WERI-Rb-1 (cell line): ENCODE data around the gene CFAP99.
A peak's percentile ranks its signal among the peaks of the same experiment; 100 is the strongest.

Source experiments
- DNase-seq: peaks from one replicate; pipeline ENCODE4 v3.0.0-alpha.2; 2020
- H3K27ac ChIP-seq: fragments of 250-450 bp; sonication (Bioruptor Pico); 2 replicates; pipeline ENCODE4 v1.5.1; 2020; ENCODE audit warnings: mild to moderate bottlenecking, moderate library complexity
- H3K27me3 ChIP-seq: fragments of 250-450 bp; sonication (Bioruptor Pico); 2 replicates; pipeline ENCODE4 v1.5.1; 2021; ENCODE audit warnings: mild to moderate bottlenecking, low read depth, moderate library complexity; ENCODE audit not compliant: insufficient read depth, severe bottlenecking
- H3K36me3 ChIP-seq: fragments of 250-450 bp; sonication (Bioruptor Pico); 2 replicates; pipeline ENCODE4 v1.5.1; 2020; ENCODE audit warnings: mild to moderate bottlenecking, moderate library complexity
- H3K4me3 ChIP-seq: 2 replicates; pipeline ENCODE4 v1.5.1; 2011; ENCODE audit warnings: low read depth, mild to moderate bottlenecking, control low read depth, low read length
- H3K9me3 ChIP-seq: fragments of 250-450 bp; sonication (Bioruptor Pico); 2 replicates; pipeline ENCODE4 v1.5.1; 2021; ENCODE audit warnings: mild to moderate bottlenecking, moderate library complexity; ENCODE audit not compliant: severe bottlenecking
- CTCF ChIP-seq: IDR thresholded peaks from 2 replicates; pipeline ENCODE4 v1.5.1; 2011; ENCODE audit warnings: low read depth, mild to moderate bottlenecking, control low read depth, inconsistent platforms, low read length

Gene CFAP99

GRCh38 chr4:2409381-2409783 lies 9.4 kb upstream of the CFAP99 start:
- Histone ChIP-seq H3K27me3 (no peaks in the 10 kb centered on the region), H3K27ac (no peak overlapping the region), H3K36me3 (no peaks in the 10 kb centered on the region), H3K4me3 (no peak overlapping the region), H3K9me3 (no peaks in the 10 kb centered on the region)
- no peak for TF ChIP-seq CTCF
- DNase-seq: no peak

- no peak for DNase-seq
- Histone ChIP-seq H3K4me3 (no peak overlapping the region), H3K9me3 (no peaks in the 10 kb centered on the region), H3K27me3 (peaks cover 11% of the 10 kb centered on the region), H3K36me3 (no peaks in the 10 kb centered on the region), H3K27ac (no peak overlapping the region)
- no peak for TF ChIP-seq CTCF
These were observed 6.8 kb upstream of the CFAP99 start for GRCh38 chr4:2411786-2412510.

GRCh38 chr4:2412534-2412884 lies 6.2 kb upstream of the CFAP99 start:
- no peak for TF ChIP-seq CTCF
- Histone ChIP-seq H3K9me3 (no peaks in the 10 kb centered on the region), H3K4me3 (no peak overlapping the region), H3K36me3 (no peaks in the 10 kb centered on the region), H3K27ac (no peak overlapping the region), H3K27me3 (peaks cover 14% of the 10 kb centered on the region)
- no peak for DNase-seq

GRCh38 chr4:2412885-2413716 lies 5.7 kb upstream of the CFAP99 start:
- Histone ChIP-seq H3K27me3 (peaks cover 19% of the 10 kb centered on the region), H3K27ac (no peak overlapping the region), H3K4me3 (no peak overlapping the region), H3K9me3 (no peaks in the 10 kb centered on the region), H3K36me3 (no peaks in the 10 kb centered on the region)
- TF ChIP-seq CTCF: peak; percentile 41
- DNase-seq: no peak

- Histone ChIP-seq H3K36me3 (no peaks in the 10 kb centered on the region), H3K9me3 (no peaks in the 10 kb centered on the region), H3K27ac (no peak overlapping the region), H3K4me3 (no peak overlapping the region), H3K27me3 (peaks cover 19% of the 10 kb centered on the region)
- DNase-seq: no peak
- TF ChIP-seq CTCF: no peak
These were observed 4.7 kb upstream of the CFAP99 start for GRCh38 chr4:2413821-2414610.
